ENCODE measurements around the gene RTCA.
"Not testable (repeated sequence)": the region's sequence is repeated elsewhere in the genome, so short reads cannot be mapped to it uniquely, and the experiment has no call there.

RTCA gene

DNA sequence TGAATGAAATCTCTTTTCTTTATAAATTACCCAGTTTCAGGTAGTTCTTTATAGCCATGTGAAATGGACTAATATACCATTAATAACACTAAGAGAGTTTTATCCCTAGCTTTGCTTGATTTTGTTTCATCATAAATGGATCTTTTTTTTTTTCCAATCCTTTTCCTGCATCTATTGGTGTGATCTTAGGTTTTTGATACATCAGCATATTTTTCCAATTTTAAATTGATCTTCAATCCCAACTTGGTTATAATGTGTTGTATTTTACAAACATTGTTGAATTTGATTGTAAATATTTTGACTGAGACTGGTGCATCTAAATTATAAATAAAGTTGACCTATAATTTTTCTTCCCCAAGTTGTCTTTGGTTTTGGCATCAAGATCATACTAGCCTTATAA is 4.3 kb upstream of the RTCA start:
- no peak for DNase-seq

DNA sequence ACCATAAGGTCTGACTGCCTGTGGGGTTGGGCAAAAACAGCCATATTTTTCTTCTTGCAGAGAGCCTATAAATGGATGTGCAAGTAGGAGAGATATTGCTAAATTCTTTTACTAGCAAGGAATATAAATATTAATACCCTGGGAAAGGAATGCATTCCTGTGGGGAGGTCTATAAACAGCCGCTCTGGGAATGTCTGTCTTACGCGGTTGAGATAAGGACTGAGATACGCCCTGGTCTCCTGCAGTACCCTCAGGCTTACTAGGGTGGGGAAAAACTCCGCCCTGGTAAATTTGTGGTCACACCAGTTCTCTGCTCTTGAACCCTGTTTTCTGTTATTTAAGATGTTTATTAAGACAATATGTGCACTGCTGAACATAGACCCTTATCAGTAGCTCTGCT is 1.9 kb upstream of the RTCA start:
- not testable (repeated sequence) for DNase-seq

DNA sequence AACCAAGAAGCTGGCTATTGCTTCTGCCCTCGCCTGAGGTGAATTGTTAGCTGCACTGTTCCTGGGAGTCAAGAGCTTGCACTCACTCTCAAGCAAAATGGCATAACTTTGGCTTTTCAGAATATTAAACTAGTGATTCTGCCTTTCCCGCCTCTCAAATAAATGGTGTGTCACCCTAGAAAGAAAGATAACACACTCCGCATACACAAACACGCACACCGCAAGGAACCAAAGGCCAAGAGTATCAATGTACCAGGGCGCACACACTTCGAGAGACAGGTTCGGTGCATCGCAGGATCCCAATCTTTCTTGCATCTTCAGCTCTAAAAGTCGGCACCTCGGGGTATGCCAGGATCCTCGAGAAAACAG is 470 bp upstream of the RTCA start:
- DNase-seq = no peak

DNA sequence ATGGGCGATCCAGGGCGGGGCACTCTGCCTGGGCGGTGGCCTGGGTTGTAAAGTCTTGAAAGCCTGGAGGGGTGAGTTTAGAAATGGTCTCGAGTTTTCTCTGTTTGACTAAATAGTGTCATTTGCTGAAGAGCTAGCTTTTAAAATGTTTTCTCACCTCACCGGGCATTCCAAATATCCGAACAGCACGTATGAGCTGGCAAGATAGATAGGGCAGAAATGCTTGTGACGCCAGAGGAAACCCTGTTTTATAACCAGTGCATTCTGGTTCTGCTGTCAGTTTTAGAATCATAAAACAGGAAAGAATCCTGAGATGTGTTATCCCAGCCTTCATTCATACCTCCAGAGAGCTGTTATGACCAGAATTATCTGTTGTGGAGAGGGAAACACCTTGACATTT is 725 bp downstream of the RTCA start:
- DNase-seq = no peak

DNA sequence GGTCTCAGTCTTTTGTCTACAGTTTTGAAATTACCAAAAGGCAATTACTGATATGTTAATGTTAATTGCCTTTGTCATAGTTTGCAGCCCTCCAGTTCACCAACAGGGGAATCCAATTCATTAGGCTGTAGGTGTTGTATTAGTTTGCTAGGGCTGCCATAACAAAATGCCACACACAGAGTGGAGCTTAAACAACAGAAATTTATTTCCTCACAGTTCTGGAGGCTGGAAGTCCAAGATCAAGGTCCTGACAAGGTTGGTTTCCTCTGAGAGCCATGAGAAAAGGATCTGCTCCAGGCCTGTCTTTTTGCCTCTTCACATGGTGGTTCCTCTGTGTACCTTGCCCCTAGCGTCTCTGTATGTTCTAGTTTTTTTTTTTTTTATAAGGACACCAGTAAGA is 1.3 kb downstream of the RTCA start:
- DNase-seq = no peak

DNA sequence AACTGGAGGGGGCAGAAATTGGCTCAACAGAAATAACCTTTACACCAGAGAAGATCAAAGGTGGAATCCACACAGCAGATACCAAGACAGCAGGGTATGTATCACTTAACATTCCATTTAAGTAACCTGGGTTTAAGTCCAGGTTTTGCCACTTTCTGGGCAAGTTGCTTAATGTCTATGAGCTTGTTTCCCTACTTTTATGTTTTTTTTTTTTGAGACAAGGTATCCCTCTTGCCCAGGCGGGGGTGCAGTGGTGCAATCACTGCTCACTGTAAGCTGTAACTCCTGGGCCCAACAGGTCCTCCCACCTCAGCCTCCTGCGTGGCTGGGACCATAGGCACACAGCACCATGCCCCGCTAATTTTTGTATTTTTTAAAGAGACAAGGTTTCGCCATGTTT is 2.2 kb downstream of the RTCA start:
- no peak for DNase-seq

DNA sequence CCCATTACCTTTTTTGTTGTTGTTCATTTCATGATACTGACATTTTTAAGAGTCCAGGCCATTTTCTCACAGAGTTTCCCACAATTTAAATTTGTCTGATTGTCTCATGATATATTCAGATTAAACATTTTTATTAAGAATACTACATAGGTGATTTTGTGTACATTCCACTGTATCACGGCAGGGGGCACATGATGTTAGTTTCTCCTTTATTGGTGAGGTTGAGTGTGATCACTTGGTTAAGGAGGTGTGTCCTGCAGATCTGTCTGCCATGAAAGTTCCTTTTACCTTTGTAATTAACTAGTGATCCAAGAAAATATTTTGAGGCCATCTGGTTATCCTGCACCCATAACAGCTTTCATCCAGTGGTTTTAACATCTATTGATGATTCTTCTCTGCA is 11.8 kb downstream of the RTCA start:
- peak; percentile 62 for DNase-seq

DNA sequence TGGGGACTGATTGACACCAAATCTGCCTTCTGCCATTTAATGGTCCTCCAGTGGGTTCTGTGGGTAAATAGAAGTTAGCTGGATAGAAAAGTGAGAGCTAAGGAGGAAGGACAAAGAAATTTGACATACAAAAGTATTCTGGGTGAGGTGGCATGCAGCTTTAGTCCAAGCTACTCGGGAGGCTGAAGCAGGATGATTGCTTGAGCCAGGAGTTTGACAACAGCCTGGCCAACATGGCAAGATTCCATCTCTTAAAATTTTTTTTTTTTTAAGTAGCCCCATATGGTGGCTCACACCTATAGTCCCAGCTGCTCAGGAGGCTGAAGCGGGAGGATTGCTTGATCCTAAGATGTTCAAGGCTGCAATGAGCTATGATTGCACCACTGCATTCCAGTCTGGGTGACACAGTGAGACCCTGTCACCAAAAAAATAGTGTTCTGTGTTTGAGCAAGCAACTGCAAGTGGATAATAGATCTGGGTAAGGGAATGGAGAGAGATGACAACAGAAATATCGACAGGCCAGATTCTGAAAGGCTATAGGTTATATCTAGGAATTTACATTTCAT is 13.4 kb downstream of the RTCA start:
- no peak for DNase-seq

DNA sequence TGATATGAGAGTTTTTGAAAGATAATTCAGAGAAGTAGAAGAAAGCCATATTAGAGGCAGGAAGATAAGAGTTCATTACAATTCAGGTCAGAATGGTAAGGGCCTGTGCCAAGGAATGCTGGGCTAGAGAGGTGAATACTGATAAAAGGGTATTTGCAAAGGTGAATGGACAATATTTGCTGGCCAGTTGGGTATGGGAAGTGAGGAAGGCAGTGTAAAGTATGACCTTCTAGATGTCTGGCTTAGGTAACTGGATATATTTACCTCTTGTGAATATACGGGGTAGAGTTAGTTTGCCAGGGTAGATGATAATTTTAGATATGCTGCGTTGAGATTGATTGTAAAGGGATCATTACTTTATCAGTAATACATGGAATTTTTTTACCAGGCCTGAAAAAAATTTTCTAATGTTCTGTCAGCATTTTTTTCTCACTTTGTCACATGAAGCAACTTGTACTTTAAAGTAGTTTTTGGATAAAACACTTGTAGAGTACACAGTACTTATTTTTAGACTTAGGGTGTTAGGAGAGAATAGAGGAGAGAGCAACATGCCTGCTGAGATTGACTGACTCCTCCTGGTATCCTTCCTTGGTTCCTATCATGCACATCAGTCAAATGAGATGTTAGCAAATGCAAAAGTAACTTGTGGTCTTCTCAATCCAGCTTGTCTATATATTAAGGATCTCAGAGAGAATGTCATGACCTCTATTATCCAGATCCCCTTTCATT is 14.1 kb downstream of the RTCA start:
- DNase-seq = no peak

DNA sequence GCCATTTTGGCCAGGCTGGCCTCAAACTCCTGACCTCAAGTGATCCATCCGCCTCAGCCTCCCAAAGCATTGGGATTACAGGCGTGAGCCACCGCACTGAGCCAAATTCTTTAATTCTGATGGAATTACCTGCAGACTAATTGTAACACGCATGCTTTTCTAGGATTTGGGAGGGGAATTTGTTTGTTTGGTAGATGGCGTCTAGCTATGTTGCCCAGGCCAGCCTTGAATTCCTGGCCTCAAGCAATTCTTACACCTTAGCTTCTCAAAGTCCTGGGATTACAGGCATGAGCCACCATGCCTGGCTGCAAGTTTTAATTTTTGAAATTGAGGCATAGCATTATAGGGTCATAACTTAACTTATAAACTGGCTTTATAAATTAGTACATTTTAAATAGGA is 18.6 kb downstream of the RTCA start:
- no peak for DNase-seq

DNA sequence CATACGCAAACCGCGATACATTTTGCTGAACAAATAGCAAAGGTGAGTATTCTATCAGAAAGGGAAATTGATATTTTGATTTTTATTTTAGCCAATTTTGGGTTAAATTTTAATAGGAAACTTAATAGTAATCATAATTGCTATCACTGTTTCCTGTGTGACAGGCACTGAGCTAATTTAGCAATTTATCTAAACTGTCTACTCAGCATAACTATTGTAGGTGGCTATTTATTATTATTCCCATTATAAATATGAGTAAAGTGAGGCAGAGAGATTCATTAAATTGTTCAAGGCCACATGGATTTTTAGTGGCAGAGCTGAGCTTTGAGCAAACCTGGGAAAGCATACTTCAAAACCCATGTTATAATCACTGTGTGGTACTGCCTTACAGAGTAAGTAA is 21.1 kb downstream of the RTCA start:
- DNase-seq = no peak

DNA sequence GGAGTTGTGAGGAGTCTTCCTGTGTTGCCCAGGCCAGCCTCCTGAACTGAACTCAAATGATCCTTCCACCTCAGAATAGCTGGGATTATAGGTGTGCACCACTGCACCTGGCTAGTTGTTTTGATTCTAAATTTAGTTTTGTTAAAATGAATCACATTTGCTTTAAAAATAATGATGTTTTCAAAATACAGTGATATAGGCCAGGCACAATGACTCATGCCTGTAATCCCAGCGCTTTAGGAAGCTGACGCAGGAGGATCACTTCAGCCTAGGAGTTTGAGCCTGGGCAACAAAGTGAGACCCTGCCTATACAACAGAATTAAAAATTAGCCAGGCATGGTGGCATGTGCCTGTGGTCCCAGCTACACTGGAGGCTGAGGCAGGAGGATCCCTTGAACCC is 24.3 kb downstream of the RTCA start:
- DNase-seq = no peak

DNA sequence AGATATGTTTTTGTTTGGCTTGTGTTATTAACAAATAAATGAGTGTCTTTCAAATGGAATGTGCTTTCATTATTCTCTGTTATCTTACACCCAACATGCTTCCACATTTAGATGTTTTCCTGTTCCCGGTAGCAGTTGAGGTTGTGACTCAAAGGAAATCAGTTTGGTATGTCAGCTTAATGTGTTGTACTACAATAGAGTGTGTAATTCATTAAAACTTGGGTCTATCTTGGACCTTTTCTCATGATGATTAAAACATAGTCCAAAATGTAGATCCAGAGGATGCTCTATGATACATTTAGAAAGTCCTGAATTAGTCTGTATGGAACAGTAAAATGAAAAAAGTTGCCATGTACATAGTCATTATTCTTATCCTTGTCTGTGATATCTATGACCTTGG is 26.7 kb downstream of the RTCA start:
- no peak for DNase-seq

DNA sequence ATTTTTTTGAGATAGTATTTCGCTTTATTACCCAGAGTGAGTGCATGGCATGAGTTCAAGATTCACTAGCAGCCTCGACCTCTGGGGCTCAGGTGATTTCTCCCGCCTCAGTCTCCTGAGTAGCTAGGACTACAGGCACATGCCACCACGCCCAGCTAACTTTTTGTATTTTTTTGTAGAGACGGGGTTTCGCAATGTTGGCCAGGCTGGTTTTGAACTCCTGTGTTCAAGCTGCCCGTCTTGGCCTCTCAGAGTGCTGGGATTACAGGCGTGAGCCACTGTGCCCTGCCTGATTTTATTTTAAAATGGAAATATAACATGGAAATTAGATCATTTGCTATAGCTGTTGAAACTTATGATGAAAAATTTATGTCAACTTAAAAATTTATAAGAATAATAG is 30.1 kb downstream of the RTCA start:
- DNase-seq = no peak

DNA sequence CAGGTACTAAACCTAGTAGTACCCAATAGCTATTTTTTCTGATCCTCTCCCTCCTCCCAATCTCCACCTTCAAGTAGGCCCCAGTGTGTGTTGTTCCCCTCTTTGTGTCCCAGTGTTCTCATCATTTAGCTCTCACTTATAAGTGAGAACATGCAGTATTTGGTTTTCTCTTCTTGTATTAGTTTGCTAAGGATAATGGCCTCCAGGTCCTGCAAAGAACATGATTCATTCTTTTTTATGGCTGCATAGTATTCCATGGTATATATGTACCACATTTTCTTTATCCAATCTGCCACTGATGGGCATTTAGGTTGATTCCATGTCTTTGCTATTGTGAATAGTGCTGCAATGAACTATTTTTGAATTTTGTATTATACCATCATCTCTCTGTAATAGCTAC is 31.0 kb downstream of the RTCA start:
- not testable (repeated sequence) for DNase-seq

DNA sequence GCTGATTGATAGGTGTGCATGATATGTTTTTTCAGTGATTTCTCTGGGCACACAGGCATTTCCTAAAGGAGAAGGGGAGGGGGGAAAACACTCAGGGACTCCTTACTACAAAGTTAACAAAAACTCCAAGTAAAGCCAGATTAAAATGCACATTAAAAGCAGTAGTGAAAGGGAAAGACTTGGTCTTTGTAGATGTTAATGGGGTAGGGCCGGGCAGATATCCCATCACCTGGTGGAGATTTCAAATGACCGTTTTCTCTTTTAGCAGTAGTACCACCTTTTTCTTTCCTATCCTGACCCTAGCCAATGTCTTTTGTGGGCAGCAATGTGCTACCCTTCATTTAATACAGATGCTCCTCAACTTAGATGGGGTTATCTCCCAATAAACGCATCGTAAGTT is 32.5 kb downstream of the RTCA start:
- DNase-seq = no peak

DNA sequence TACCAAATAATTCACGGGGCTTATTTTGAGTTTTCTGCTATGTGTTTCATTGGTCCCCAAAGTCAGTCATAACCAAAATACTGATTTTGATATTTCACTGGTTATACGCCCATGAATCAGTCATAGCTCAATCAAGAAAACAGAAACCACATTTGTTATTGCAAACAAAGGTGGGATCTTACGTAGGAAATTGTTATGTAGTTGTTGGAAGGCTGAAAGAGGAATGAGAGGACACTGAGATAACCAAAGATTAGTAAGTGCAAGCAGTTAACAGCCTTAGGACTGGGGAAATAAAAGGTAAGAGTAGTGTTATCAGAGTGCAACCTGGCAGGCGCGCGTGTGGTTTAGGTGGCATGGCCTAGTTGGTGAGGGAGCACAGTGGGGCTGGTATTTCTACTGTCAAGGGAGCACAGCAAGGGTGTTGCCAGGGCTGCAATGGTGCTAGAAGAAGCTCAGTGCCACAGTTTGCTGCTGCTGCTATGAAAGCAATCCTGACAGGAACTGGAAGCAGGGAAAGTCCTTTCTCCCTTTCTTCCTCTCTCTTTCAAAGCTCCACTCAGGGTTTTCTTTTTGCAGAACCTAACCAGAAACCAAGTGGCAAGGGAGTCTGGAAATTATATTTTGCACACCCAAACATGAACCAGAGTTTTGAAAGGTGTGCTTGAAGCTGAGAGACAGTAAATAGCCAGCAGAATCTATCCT is 33.7 kb downstream of the RTCA start:
- DNase-seq = no peak

DNA sequence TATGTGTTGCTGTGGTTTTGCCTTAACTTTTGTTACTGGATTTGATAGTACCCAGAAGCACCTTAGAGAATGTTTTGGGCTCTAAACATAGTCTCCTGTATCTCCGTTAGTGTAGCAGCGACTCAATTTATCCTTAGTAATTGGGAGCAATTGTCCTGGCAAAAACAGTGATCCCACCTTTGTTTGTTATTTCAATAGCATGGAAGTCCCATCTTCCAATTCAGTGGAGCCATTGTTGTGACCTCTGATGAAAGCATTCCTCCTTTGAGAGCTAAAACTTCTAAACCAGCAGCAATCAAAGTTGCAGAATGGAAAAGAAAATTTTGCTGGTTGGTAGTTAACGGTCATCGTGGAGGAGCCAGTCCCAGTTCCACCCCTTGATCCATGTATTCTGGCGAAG is 34.7 kb downstream of the RTCA start:
- no peak for DNase-seq

DNA sequence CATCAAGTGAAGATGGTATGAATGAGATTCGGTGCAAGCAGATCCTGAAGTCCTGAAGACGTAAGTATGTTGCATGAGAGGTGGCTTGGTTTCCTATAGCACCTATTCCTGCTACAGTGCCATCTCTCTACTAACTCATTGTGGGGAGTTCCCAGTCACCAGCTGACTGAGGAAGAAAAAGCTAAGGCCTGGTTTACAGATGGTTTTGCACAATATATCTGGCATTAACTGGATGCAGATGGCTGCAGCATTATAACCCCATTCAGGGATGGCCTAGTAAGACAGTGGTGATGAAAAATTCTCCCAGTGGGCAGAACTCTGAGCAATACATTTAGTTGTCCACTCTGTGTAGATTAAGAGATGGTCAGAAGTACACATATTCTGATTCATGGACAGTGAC is 36.7 kb downstream of the RTCA start:
- DNase-seq = no peak

DNA sequence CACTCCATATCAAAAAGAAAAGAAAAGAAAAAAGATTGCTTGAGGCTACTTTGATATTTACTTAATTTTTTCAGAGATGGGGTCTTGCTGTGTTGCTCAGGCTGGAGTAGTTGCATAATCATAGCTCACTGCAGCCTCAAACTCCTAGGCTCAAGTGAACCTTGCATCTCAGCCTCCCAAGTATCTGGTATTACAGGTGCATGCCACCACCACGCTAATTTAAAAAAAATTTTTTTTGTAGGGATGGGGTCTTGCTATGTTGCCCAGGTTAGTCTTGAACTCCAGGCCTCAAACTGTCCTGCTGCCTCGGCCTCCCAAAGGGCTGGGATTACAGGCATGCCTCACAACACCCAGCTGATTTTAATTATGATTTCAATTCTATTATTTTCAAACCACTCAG is 38.2 kb downstream of the RTCA start:
- no peak for DNase-seq

DNA sequence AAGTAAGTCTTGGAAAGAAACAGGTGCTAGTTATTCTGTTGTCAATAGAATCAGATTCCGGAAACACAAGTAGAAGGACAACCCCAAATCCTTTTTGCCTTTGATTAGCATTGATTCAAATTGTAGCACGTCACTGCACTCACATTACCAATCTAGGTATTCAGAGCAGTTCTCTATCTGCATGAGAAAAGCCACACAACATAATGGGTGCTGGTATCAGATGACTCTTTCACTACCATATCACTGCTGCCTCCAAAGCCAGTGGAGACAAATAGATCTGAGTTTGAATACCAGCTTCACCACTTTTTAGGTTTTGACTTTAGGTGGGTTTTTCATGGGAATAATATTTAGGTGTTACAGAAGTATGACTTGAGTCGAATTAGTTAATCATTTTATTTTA is 38.9 kb downstream of the RTCA start:
- no peak for DNase-seq

DNA sequence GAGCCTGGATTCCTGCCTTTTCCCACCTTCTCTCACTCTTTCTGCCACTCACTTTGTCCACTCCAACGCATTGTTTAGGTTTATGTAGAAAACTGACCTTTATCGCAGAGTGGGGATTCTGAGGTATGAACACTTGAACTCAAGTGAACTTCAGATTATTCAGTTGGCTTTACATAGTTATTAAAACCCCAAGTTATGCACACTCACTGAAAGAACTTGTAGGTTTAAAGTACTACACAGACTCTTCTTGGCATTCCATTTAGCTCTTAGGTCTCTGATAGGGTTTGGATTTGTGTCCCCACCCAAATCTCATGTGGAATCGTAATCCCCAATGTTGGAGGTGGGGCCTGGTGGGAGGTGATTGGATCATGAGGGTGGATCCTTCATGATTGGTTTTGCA is 39.9 kb downstream of the RTCA start:
- no peak for DNase-seq

DNA sequence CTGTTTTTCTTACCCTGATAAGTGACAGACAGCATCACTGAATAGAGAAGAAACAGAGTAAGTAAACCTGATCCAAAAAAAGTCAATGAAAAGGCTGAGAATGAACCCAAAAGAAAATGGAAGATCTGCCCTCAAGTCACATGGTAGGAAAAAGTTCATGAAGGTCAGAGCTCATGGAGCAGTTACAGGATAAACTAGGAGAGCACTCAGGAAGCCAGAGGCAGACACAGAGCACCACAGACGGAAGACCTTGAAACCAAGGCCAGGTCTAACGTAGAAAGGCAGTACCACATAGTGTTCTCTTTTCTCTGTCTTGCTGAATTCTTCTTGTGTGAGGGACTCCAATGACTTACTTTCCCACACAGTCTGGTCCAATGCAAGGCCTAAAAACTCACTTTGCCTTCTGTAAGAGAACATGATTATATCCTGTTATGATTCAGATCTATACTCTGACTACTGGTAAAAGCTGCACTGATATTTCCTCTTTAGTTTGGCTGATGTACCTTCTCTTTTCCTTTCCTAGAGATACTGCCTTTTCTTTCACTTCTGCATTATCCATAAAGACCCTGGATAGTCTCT is 40.8 kb downstream of the RTCA start:
- DNase-seq = no peak

DNA sequence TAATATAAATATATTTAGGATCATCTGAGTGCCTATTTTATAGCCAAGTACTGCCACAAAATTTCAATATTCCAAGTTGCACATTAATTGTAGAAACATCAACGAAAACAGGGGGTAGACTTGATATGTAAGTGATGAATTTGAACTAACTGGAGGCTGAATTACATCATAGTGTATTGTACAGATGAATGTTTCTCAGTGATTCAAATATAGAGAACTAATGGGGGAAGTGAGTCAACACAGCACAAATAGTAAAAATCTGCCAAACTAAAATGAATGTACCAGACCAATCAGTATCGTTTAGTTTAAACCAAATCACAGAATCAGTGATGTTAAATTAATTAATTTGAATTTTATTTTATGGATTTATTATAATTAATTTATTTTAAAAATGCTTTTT is 42.8 kb downstream of the RTCA start:
- no peak for DNase-seq
